Measurements from ENCODE around the gene NUP62.
"Not testable (repeated sequence)": the region's sequence is repeated elsewhere in the genome, so short reads cannot be mapped to it uniquely, and the experiment has no call there.

NUP62 gene
- total RNA-seq = 38.8 to 165 (median 62.4) reads per million in 3 experiments

GRCh38 chr19:49929121-49929610, at the start of gene NUP62, which contains the start of gene ATF5:
Gene NUP62, minus strand, starts transcription at chr19:49929504. Its CDS starts 19,697 bp downstream, at chr19:49909807.
Gene ATF5, plus strand, starts transcription at chr19:49929205. Its CDS starts 1,646 bp downstream, at chr19:49930851.
- peak; percentile 89 for DNase-seq

- no peak for DNase-seq
Observed at GRCh38 chr19:49978324-49978723, 49.0 kb upstream of the NUP62 start.

DNA sequence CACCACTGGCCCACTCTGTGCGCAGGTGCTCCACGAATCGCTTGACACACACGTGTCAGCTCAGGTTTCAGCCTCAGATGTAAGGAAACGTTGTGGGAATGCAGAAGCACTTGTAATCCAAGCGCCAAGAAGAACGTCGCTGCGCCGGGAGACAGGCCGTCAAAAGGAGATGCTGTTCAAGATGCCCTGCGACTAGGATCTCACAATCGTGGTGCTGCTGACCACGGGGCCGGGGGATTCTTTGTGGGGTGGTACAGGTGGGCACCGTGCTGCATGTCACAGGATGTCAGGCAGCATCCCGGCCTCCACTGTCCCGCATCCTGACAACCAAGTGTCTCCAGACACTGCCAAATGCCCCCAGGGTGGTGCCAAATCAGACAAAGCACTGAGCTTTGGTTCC, 48.6 kb upstream of the NUP62 start:
- no peak for DNase-seq

DNA sequence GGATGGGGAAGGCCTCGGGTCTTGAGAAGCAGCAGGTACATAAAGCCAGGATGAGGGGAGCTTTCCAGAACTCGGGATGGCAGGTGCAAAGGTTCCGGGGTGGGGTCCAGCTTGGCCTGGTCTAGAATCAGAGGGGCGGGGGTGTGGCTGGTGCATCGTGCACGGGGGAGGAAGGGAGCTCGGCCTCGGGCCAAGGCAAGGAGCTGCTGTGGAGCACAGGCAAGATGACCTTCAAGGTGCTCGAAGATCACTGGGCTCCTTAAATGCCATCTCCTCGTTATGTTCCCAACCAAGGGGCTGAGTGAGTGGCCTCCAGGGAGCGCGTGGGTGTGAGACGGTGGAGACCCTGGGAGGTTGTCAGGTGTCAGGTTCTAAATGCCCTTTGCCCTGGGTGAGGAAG, 47.8 kb upstream of the NUP62 start:
- DNase-seq = no peak

- DNase-seq = no peak
Observed at GRCh38 chr19:49976496-49976895, 47.2 kb upstream of the NUP62 start.

- no peak for DNase-seq
Observed at GRCh38 chr19:49975051-49975450, 45.7 kb upstream of the NUP62 start.

DNA sequence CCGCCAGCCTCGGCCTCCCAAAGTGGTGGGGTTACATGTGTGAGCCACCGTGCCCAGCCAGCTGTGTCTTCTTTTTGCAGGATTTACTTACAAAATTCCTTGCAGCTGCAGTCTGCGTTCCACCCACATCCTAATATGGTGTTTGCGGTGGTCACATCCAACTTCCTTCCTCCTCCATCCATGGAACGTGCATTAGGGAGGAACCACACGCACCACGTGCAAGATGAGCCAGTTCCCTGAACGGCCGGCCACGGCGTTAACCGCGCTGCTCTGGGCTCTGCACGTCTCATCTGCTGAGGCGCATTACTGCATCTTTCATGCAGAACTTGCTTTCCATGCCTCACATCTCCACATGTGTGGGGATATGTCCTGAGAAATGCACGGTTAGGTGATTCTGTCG, 44.7 kb upstream of the NUP62 start:
- no peak for DNase-seq

DNA sequence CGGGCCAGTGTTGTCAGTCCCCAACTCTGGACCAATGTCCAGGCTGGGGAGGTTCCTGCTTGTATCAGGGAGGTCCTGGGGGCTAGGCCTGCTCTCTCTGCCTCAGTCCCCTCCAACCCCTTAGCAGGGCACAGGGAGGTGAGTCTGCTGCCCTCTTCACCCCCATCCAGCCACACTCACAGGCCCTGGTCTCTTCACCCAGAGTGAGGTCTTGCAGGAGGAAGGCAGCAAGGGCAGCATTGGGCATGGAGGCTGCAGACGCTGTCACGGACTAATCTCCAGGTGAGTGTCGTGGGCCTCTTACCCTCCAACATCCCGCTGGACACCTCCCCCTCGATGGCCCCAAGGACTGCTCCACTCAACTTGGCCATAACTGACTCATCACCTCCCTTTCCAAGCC, 43.5 kb upstream of the NUP62 start:
- DNase-seq = no peak

DNA sequence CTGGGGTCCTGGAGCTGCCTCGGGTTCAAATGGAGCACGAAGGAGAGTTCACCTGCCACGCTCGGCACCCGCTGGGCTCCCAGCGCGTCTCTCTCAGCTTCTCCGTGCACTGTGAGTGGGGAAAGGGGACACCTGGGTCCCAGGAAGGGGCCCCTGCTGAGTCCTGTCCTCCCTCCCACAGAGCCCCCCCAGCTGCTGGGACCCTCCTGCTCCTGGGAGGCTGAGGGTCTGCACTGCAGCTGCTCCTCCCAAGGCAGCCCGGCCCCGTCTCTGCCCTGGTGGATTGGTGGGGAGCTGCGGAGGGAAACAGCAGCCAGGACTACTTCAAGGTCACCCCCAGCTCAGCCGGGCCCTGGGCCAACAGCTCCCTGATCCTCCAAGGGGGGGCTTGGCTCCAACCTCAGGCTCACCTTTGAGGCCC, 42.7 kb upstream of the NUP62 start:
- no peak for DNase-seq

DNA sequence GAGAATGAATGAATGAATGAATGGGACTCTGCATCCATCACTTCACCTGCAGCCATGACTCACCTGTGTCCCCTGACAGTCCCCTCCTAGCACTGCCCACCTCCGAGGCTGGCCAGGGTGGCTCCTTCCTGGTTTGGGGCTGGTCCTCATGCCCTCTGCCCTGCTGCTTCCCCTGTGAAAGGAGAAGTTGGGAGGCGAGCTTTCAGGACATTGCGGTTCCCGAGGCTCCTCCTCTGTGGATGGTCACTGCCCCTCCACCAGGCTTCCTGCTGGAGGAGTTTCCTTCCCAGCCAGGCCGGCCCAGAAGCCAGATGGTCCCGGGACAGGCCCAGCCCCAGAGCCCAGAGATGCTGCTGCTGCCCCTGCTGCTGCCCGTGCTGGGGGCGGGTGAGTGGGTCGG, 40.1 kb upstream of the NUP62 start:
- not testable (repeated sequence) for DNase-seq

- no peak for DNase-seq
Observed at GRCh38 chr19:49968279-49968922, 39.1 kb upstream of the NUP62 start.

GRCh38 chr19:49960980-49961379, 31.7 kb upstream of the NUP62 start, which contains the start of gene SIGLEC11:
Gene SIGLEC11, minus strand, starts transcription at chr19:49961172. Its CDS starts 91 bp downstream, at chr19:49961081.
- not testable (repeated sequence) for DNase-seq

DNA sequence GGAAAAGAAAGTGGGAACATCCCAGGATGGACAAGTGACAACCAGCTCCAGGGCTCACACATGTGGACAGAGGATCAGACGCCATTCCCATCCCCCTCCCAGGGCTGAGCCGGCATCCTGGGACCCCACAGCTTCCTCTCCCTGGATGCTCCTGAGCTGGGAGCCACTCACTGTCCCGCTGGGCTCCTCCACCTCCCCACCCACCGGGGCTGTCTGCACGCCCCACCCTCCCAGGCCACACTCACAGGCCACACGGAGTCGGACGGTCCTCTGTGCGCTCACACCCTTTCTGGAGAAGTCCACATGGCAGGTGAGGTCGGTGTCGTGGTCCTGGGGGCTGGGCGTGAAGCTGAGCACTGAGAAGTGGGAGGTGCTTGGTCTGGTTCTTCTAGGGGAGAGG, 30.6 kb upstream of the NUP62 start:
- not testable (repeated sequence) for DNase-seq

- DNase-seq = not testable (repeated sequence)
Observed at GRCh38 chr19:49958596-49958995, 29.3 kb upstream of the NUP62 start.

DNA sequence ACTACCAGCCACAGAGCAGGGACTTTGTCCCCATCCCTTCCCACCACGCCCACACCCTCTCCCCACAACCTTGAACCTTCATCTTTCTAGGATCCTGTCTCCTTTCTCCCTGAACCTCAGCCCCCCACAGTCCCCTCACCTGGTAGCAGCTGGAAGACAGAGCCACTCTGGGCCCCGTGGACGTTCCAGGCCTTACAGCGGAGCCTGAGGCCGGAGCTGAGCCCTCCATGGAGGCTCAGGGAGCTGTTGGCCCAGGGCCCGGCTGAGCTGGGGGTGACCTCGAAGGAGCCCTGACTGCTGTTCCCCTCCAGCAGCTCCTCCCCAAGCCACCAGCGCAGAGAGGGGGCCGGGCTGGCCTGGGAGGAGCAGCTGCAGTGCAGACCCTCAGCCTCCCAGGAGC, 28.8 kb upstream of the NUP62 start:
- DNase-seq = not testable (repeated sequence)

GRCh38 chr19:49957262-49957915, 28.1 kb upstream of the NUP62 start:
- DNase-seq = no peak

GRCh38 chr19:49956115-49956495, 26.8 kb upstream of the NUP62 start:
- no peak for DNase-seq

GRCh38 chr19:49954933-49955332, 25.6 kb upstream of the NUP62 start:
- DNase-seq = no peak

DNA sequence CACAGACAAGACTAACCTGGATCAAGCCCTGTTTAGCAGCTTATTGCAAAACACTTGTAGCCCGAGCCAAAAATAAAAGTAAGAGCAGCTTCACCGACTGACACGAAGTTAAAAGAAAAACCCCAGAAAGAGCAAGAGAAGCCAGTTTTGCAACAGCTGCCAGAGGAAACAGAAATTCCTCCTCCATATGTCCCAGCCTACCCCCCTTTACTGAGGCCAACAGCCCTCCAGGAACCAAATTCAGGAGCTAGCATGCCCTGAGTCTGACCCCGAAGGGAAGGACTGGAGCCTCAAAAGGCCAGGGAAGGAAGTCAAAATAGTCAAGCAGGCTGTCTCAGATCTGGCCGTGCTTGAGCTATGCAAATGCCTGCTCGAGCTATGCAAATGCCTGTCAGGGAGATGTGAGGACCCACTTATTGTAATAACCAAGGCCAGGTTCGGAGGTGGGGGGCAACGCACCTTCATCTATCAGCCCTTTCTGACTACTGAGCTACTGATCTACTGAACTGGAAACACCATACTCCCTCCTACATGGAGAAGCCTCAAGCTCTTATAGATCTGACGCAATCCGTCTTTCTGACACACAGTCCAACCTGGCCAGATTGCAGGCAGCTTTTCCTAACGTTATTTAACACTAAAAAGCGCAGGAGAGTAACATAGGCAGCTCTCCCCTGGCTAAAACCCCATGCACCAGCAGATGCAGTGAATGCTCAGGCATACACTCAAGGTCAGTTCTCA, 25.0 kb upstream of the NUP62 start:
- DNase-seq = no peak

DNA sequence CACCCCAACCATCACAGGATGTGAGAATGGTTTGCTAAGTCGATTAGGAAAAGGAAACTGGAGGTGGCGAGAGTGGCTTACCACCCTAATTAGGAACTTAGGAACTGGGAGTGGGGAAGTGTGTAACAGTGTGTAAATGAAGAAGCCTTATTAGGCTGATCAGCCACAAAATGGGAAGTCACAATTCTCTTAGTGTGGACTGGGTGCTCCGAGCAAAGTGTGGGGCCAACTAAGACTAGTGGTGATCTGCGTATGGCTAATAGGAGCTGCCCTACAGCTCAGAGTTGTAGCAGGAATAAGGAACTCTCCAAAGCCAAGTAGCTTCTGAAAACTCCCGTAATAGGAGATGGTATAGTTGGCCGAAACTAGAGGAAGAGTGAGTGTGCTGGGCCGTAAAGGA, 24.1 kb upstream of the NUP62 start:
- DNase-seq = no peak

- no peak for DNase-seq
Observed at GRCh38 chr19:49952906-49953305, 23.6 kb upstream of the NUP62 start.

- DNase-seq = no peak
Observed at GRCh38 chr19:49952479-49952836, 23.2 kb upstream of the NUP62 start.

DNA sequence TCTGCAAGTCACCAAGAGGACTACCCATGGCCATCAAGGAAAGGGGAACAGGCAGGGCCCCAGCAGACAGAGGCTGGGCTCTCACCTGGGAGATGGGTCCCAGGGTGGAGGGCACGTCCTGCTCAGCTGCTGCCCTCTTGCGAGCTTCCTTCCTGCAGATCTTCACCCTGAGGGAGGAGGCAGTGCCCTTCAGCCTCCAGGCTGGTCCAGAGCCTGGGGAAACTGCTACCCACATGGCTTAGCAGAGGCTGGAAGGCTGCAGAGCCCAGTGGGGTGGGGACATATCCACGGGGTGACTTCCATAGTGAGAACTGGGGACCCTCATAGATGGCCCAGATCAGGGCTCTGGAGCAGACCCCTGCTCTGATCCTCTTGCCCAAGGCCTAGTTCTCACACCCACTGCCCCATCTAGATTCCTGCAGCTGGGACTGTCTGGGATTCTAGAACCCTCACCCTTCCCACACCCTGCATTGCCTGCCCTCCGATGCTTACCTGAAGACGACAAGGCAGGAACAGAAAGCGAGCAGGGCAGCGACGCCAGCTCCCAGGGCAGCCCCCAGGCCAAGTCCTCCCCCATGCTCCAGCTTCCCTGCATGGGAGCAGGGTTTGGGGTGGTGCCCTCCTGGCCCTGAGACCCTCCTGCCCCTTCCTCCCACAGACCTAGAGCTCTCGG, 22.6 kb upstream of the NUP62 start:
- DNase-seq = no peak
